Liver (tissue), 9 donors: ENCODE data around the gene CRABP2. TPM values are rescaled to one million over a fixed set of nuclear protein-coding genes. Genes with fewer than 3 reads are reported as not detected.

ENCODE experiments used
- DNase-seq: peaks from one replicate; pipeline ENCODE4 v3.0.0-alpha.2; 2017; ENCODE audit warnings: low spot score
- H3K27ac ChIP-seq, 2 donors: one replicate each; pipeline ENCODE4 v1.7.0; 2013; ENCODE audit warnings: inconsistent platforms in 2 of 2, low read length in 2 of 2, control low read depth in 1 of 2, low read depth in 1 of 2, mild to moderate bottlenecking in 1 of 2
- H3K27me3 ChIP-seq, 4 donors: one replicate each; pipeline versions ENCODE4 v1.6.1 to v1.7.0; 2013; ENCODE audit warnings: low read length in 3 of 4, inconsistent platforms in 1 of 4, mild to moderate bottlenecking in 1 of 4, moderate library complexity in 1 of 4; ENCODE audit not compliant: control insufficient read depth in 4 of 4, insufficient read depth in 4 of 4
- H3K36me3 ChIP-seq, 4 donors: one replicate each; pipeline versions ENCODE4 v1.6.1 to v1.7.0; 2013; ENCODE audit warnings: low read length in 3 of 4, mild to moderate bottlenecking in 3 of 4, low read depth in 1 of 4, moderate library complexity in 1 of 4; ENCODE audit not compliant: control insufficient read depth in 4 of 4, insufficient read depth in 3 of 4
- H3K4me1 ChIP-seq, 4 donors: one replicate each; pipeline versions ENCODE4 v1.6.1 to v1.7.0; 2013; ENCODE audit warnings: low read length in 3 of 4, mild to moderate bottlenecking in 3 of 4, moderate library complexity in 1 of 4; ENCODE audit not compliant: control insufficient read depth in 4 of 4, insufficient read depth in 4 of 4
- H3K4me3 ChIP-seq, 3 donors: one replicate each; pipeline versions ENCODE4 v1.6.1 to v1.7.0; 2013; ENCODE audit warnings: low read length in 3 of 3, control low read depth in 1 of 3, low read depth in 1 of 3, mild to moderate bottlenecking in 1 of 3
- H3K9ac ChIP-seq, 2 donors: one replicate each; pipeline ENCODE4 v1.7.0; 2013; ENCODE audit warnings: low read length in 2 of 2, mild to moderate bottlenecking in 2 of 2, moderate library complexity in 2 of 2, control low read depth in 1 of 2, low read depth in 1 of 2
- H3K9me3 ChIP-seq, 4 donors: one replicate each; pipeline versions ENCODE4 v1.6.1 to v1.7.0; 2013; ENCODE audit warnings: low read length in 3 of 4; ENCODE audit not compliant: control insufficient read depth in 4 of 4
- CTCF ChIP-seq: fragments of 150-350 bp; IDR thresholded peaks from 2 replicates; pipeline ENCODE4 v1.5.1; 2017; ENCODE audit warnings: improper control_type of control experiment, low read depth, low read length; ENCODE audit not compliant: missing input control
- EGR1 ChIP-seq, 2 donors: IDR thresholded peaks; 2 replicates each; pipeline ENCODE4 v1.6.1; 2016 to 2018; ENCODE audit warnings: antibody characterized with exemption in 2 of 2, low read depth in 2 of 2
- GABPA ChIP-seq, 2 donors: IDR thresholded peaks in 1 of 2; conservative IDR thresholded peaks in 1 of 2; 2 replicates each; pipeline ENCODE4 v1.6.1; 2016; ENCODE audit warnings: antibody characterized with exemption in 2 of 2, mild to moderate bottlenecking in 1 of 2, moderate library complexity in 1 of 2
- HNF4A ChIP-seq, 2 donors: conservative IDR thresholded peaks; 2 replicates each; pipeline ENCODE4 v1.6.1; 2016; ENCODE audit warnings: antibody characterized with exemption in 2 of 2, mild to moderate bottlenecking in 2 of 2
- HNF4G ChIP-seq: IDR thresholded peaks from 2 replicates; pipeline ENCODE4 v1.6.1; 2016; ENCODE audit warnings: antibody characterized with exemption
- JUND ChIP-seq, 2 donors: IDR thresholded peaks; 2 replicates each; pipeline ENCODE4 v1.6.1; 2016; ENCODE audit warnings: antibody characterized with exemption in 2 of 2
- NR2F2 ChIP-seq: IDR thresholded peaks from 2 replicates; pipeline ENCODE4 v1.6.1; 2016; ENCODE audit warnings: antibody characterized with exemption
- RAD21 ChIP-seq, 2 donors: IDR thresholded peaks; 2 replicates each; pipeline ENCODE4 v1.6.1; 2016; ENCODE audit warnings: antibody characterized with exemption in 2 of 2, mild to moderate bottlenecking in 2 of 2
- RXRA ChIP-seq, 2 donors: IDR thresholded peaks; 2 replicates each; pipeline ENCODE4 v1.6.1; 2017 to 2018; ENCODE audit warnings: antibody characterized with exemption in 2 of 2, mild to moderate bottlenecking in 1 of 2
- SP1 ChIP-seq: IDR thresholded peaks from 2 replicates; pipeline ENCODE4 v1.6.1; 2018; ENCODE audit warnings: antibody characterized with exemption, mild to moderate bottlenecking
- WGBS: extraction: QIAGEN DNeasy Blood & Tissue Kit; methylation state at CpG from one replicate; pipeline ENCODE4 v1.1.7; 2013; 5-methylcytosine and 5-hydroxymethylcytosine counted together
- polyA plus RNA-seq, 2 donors: library from polyadenylated mRNA; stranded (reverse) in 1 of 2; unstranded in 1 of 2; fragments of 200-250 nt in 1 of 2; fragments of >200 nt in 1 of 2; fragmentation: Nextera tagmentation in 1 of 2; extraction: Ambion mirVana in 1 of 2; gene quantifications; one replicate each; pipeline versions ENCODE4 v1.2.1 to v1.2.3, GENCODE V29; 2013 to 2015
- total RNA-seq, 2 donors: library from RNA; depleted of rRNA; stranded (reverse); fragments of >200 nt; gene quantifications; one replicate each; pipeline ENCODE4 v1.2.3, GENCODE V29; 2014
- donor health status: healthy.
- donor health status: healthy.
- donor health status: healthy.
- donor health status: healthy.
- donor health status: healthy.

Gene CRABP2
- total and polyA plus RNA-seq, 4 donors: 0.14 to 0.22 TPM; not detected in 2

- TF ChIP-seq CTCF (peak; percentile 29), GABPA (IDR thresholded peaks at IDR 0.05 in 1 of 2, conservative IDR thresholded peaks at IDR 0.05 in 1 of 2) (peak in 1 of 2 donors; percentile 35), NR2F2 (peak; percentile 46), JUND (IDR thresholded peaks at IDR 0.05) (peak in 1 of 2 donors; percentile 56)
Observed at GRCh38 chr1:156749419-156750118, 44.2 kb upstream of the CRABP2 start (continued).

GRCh38 chr1:156748670-156749418, 43.5 kb upstream of the CRABP2 start:
- Histone ChIP-seq H3K4me1 (peaks cover 6 to 61% (median 56%) of the 10 kb centered on the region in 4 donors), H3K4me3 (peak overlapping the region; percentile 79 to 92 (median 86)), H3K36me3 (peaks cover 3 to 8% (median 4%) of the 10 kb centered on the region in 4 donors), H3K9me3 (no peaks in the 10 kb centered on the region), H3K27ac (peak overlapping the region; percentile 96 to 97), H3K9ac (peak overlapping the region; percentile 93 to 97), H3K27me3 (no peaks in the 10 kb centered on the region)
- 7% methylated on average over 9 of the region's 9 CpGs for whole genome bisulfite sequencing
- TF ChIP-seq RXRA (IDR thresholded peaks at IDR 0.05) (peak; percentile 24 to 49), JUND (IDR thresholded peaks at IDR 0.05) (no peak), HNF4A (conservative IDR thresholded peaks at IDR 0.05) (peak; percentile 14 to 23), SP1 (peak; percentile 38), RAD21 (IDR thresholded peaks at IDR 0.05) (peak in 1 of 2 donors; percentile 8), GABPA (IDR thresholded peaks at IDR 0.05 in 1 of 2, conservative IDR thresholded peaks at IDR 0.05 in 1 of 2) (peak in 1 of 2 donors; percentile 62), EGR1 (IDR thresholded peaks at IDR 0.05; ENCODE audit: low read depth in 2 of 2) (no peak)
- DNase-seq: peak; percentile 72

DNA sequence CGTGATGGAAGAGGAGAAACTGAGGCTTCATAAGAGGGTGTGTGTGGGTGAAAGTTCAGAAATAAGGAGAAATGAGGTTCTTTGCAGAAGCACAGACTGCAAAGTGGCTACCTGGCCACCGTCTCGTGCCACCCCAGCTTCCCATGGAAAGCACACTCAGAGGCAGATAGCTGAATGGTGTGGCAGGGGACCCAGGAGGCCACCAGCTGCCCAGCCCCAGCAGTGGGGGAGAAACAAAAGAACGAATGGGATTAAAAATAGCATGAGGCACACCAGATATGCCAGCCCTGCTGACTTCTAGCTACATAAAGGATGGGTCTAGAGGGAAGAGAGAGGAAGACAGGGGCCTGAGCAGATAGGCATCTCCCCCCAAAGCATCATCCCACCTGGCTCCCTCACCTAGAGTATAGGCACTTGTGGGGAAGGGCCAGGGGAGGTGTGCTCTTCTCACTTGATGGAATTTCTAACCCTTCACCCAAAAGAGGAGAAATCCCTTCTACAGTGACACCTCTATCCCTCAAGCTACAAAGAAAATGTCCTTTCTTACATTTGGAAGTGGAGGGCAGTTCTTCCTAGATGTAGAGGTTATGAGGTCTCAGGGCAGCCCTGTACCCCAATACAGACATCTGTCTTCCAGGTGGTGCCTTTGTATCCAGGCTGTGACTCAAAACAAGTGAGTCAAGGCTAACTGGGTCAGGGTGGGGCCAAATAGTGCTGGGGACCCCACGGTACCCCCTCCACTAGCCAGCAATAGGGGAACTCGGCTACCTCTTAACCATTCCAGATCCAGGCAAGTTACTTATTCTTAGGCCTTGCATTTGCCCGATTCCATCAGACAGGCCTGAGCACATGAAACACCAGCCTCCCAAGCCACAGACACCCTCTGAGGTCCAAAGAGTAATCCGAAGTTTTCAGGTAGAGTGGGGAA, 42.6 kb upstream of the CRABP2 start:
- no peak for TF ChIP-seq EGR1 (IDR thresholded peaks at IDR 0.05; ENCODE audit: low read depth in 2 of 2)
- no peak for TF ChIP-seq CTCF
- TF ChIP-seq HNF4A (conservative IDR thresholded peaks at IDR 0.05): peak; percentile 30 to 31
- no peak for TF ChIP-seq HNF4G
- no peak for TF ChIP-seq NR2F2
- TF ChIP-seq RAD21 (IDR thresholded peaks at IDR 0.05): no peak
- DNase-seq: no peak
- no peaks in the 10 kb centered on the region for H3K9me3 ChIP-seq
- H3K27ac ChIP-seq: peak overlapping the region; percentile 96 to 97
- no peaks in the 10 kb centered on the region for H3K27me3 ChIP-seq
- 3% methylated on average over 8 of the region's 8 CpGs for WGBS
- peak overlapping the region; percentile 79 to 92 (median 86) for H3K4me3 ChIP-seq
- peaks cover 3 to 56% (median 50%) of the 10 kb centered on the region in 4 donors for H3K4me1 ChIP-seq
- peak overlapping the region; percentile 93 to 97 for H3K9ac ChIP-seq
- peaks cover 5 to 15% (median 13%) of the 10 kb centered on the region in 4 donors for H3K36me3 ChIP-seq
